Endothelial cell of umbilical vein (primary cell): ENCODE data around the gene CTAG1A. TPM values are rescaled to one million over a fixed set of nuclear protein-coding genes. Genes with fewer than 3 reads are reported as not detected.
A peak's percentile ranks its signal among the peaks of the same experiment; 100 is the strongest.

Experiments used
- BruUV-seq: library from RNA; stranded (reverse); fragments of 400-500 nt; replicated peaks from 2 replicates; lab custom pipeline; 2021; lab: Mats Ljungman, UMichigan
- CTCF ChIA-PET: fragments of 300-600, 350-600 bp; sonication (Branson Sonifier 250); formaldehyde crosslinking; loops from one replicate; lab custom pipeline; 2021; ENCODE audit warnings: antibody characterized with exemption, inconsistent platforms; lab: Charles Lee
- POLR2A ChIA-PET: fragments of 300-600, 350-600 bp; sonication (Branson Sonifier 250); formaldehyde crosslinking; loops from one replicate; lab custom pipeline; 2021; ENCODE audit warnings: antibody characterized with exemption, inconsistent platforms; lab: Charles Lee
- DNase-seq: peaks from one replicate; pipeline ENCODE4 v3.0.0-alpha.2; 2011; ENCODE audit warnings: low read depth, low spot score
- FAIRE-seq: peaks from 2 replicates; lab custom pipeline; 2011; peaks lifted over from hg19 to GRCh38; lab: Jason Lieb, UNC
- H2AFZ ChIP-seq: 2 replicates; pipeline ENCODE4 v1.6.0; 2012; ENCODE audit warnings: low read depth, low read length, control low read depth, inconsistent platforms
- H3K27ac ChIP-seq: 2 replicates; pipeline ENCODE4 v1.5.1; 2011; ENCODE audit warnings: low read depth, mild to moderate bottlenecking, control low read depth, low read length, moderate library complexity; ENCODE audit not compliant: insufficient read depth
- H3K27me3 ChIP-seq, 2 experiments: 2 replicates each; pipeline versions ENCODE4 v1.6.0 to v1.6.1; 2011; ENCODE audit warnings: low read length in 2 of 2, mixed read lengths in 1 of 2; ENCODE audit not compliant: control insufficient read depth in 2 of 2, insufficient read depth in 2 of 2
- H3K36me3 ChIP-seq, 2 experiments: 2 replicates in 1 of 2; 3 replicates in 1 of 2; pipeline ENCODE4 v1.5.1; 2011; ENCODE audit warnings: low read length in 2 of 2, mild to moderate bottlenecking in 1 of 2, moderate library complexity in 1 of 2; ENCODE audit not compliant: control insufficient read depth in 2 of 2, insufficient read depth in 2 of 2; ENCODE audit errors: extremely low read depth in 1 of 2
- H3K4me1 ChIP-seq: 3 replicates; pipeline ENCODE4 v1.5.1; 2011; ENCODE audit warnings: mild to moderate bottlenecking, low read length; ENCODE audit not compliant: control insufficient read depth, insufficient read depth; ENCODE audit errors: extremely low read depth
- H3K4me2 ChIP-seq: 2 replicates; pipeline ENCODE4 v1.6.1; 2011; ENCODE audit warnings: low read length, control low read depth, mixed read lengths; ENCODE audit not compliant: insufficient read depth
- H3K4me3 ChIP-seq, 3 experiments: fragments of 200-600 bp in 1 of 3; sonication (generic), shearing (Covaris generic) in 1 of 3; replicated peaks in 1 of 3; 2 replicates each; pipeline ENCODE4 v1.5.1; 2011 to 2016; ENCODE audit warnings: control low read depth in 3 of 3, low read length in 3 of 3, mild to moderate bottlenecking in 2 of 3, inconsistent platforms in 1 of 3, low read depth in 1 of 3, moderate library complexity in 1 of 3; ENCODE audit not compliant: insufficient read depth in 1 of 3
- H3K79me2 ChIP-seq: 2 replicates; pipeline ENCODE4 v1.6.0; 2012; ENCODE audit warnings: low read length, inconsistent platforms; ENCODE audit not compliant: control insufficient read depth, insufficient read depth
- H3K9ac ChIP-seq: replicated peaks from 2 replicates; pipeline ENCODE3; 2011; ENCODE audit warnings: low read length, control low read depth; ENCODE audit not compliant: insufficient read depth; ENCODE audit errors: extremely low read depth
- H3K9me1 ChIP-seq: replicated peaks from 3 replicates; pipeline ENCODE4 v1.6.0; 2011; ENCODE audit warnings: mild to moderate bottlenecking, low read length; ENCODE audit not compliant: control insufficient read depth, insufficient read depth; ENCODE audit errors: extremely low read depth
- H3K9me3 ChIP-seq: replicated peaks from 2 replicates; pipeline ENCODE4 v1.5.1; 2012; ENCODE audit warnings: low read length, inconsistent platforms; ENCODE audit not compliant: control insufficient read depth, insufficient read depth
- H4K20me1 ChIP-seq: replicated peaks from 2 replicates; pipeline ENCODE3; 2011; ENCODE audit warnings: mild to moderate bottlenecking, low read length; ENCODE audit not compliant: control insufficient read depth, insufficient read depth; ENCODE audit errors: extremely low read depth
- CTCF ChIP-seq, 2 donors: IDR thresholded peaks; 1 replicate in 1 of 2; 2 replicates in 1 of 2; pipeline ENCODE4 v1.5.1; 2011; ENCODE audit warnings: low read length in 2 of 2, mild to moderate bottlenecking in 2 of 2, moderate library complexity in 2 of 2, control low read depth in 1 of 2, inconsistent platforms in 1 of 2, low read depth in 1 of 2; ENCODE audit not compliant: insufficient read depth in 1 of 2; ENCODE audit errors: extremely low read depth in 1 of 2
- EZH2 ChIP-seq: IDR thresholded peaks from 2 replicates; pipeline ENCODE4 v1.6.1; 2012; ENCODE audit warnings: borderline replicate concordance, low read depth, mild to moderate bottlenecking, moderate library complexity, low read length, inconsistent platforms; ENCODE audit not compliant: severe bottlenecking
- FOS ChIP-seq: IDR thresholded peaks from 2 replicates; pipeline ENCODE4 v1.6.1; 2011; ENCODE audit warnings: mild to moderate bottlenecking, low read length, moderate library complexity, borderline replicate concordance; ENCODE audit not compliant: insufficient read depth
- GATA2 ChIP-seq: IDR thresholded peaks from 2 replicates; pipeline ENCODE4 v1.7.0; 2011; ENCODE audit warnings: low read depth, mild to moderate bottlenecking, moderate library complexity, mixed read lengths, low read length; ENCODE audit not compliant: insufficient read length, insufficient read depth
- MAX ChIP-seq: IDR thresholded peaks from 2 replicates; pipeline ENCODE4 v1.6.1; 2011; ENCODE audit not compliant: insufficient read depth, insufficient read length
- MYC ChIP-seq: IDR thresholded peaks from one replicate; pipeline ENCODE4 v1.6.1; 2011; ENCODE audit warnings: mild to moderate bottlenecking, low read depth, low read length
- POLR2AphosphoS5 ChIP-seq: IDR thresholded peaks from 2 replicates; pipeline ENCODE4 v1.6.1; 2012; ENCODE audit warnings: low read depth, mild to moderate bottlenecking, control low read depth, low read length, moderate library complexity; ENCODE audit not compliant: insufficient read depth
- dilution Hi-C: fragments of 300-500 bp; cut with MboI; formaldehyde crosslinking; loops from one replicate; pipeline ENCODE4 v1.15.0; 2019; ENCODE audit warnings: low sequenced_read_pairs; ENCODE audit not compliant: extremely low pct_ligation_motif_present
- intact Hi-C: fragments of 100-400 bp; cut with micrococcal nuclease; formaldehyde crosslinking; loops from one replicate; pipeline ENCODE4 v1.10.0; 2022
- polyA plus RNA-seq, 4 experiments: library from polyadenylated mRNA; depleted of rRNA in 3 of 4; stranded (reverse) in 3 of 4; unstranded in 1 of 4; fragments of >200 nt; gene quantifications; 2 replicates each; pipeline versions ENCODE4 v1.2.1 to v1.2.3, GENCODE V29; 2011 to 2012; ENCODE audit warnings: missing spikeins in 1 of 4
- total RNA-seq: library from RNA; stranded (reverse); gene quantifications from 2 replicates; pipeline ENCODE4 v1.2.3, GENCODE V29; 2021

CTAG1A gene
- total and polyA plus RNA-seq, 2 donors (not counting 3 experiments of a cell fraction or from before 2014, with no cell fraction given): not detected

- Histone ChIP-seq H3K27me3 (no peaks in the 10 kb centered on the region), H3K4me1 (peaks cover 11% of the 10 kb centered on the region), H2AFZ (no peak overlapping the region), H3K4me2 (peak overlapping the region; percentile 70), H3K4me3 (peak overlapping the region; percentile 66 to 92 (median 68)), H4K20me1 (no peaks in the 10 kb centered on the region), H3K36me3 (no peaks in the 10 kb centered on the region), H3K9me1 (no peaks in the 10 kb centered on the region), H3K9me3 (no peaks in the 10 kb centered on the region), H3K9ac (peak overlapping the region; percentile 93), H3K27ac (peak overlapping the region; percentile 85), H3K79me2 (peaks cover 52% of the 10 kb centered on the region)
- TF ChIP-seq CTCF (IDR thresholded peaks at IDR 0.05; ENCODE audit: extremely low read depth in 1 of 2, insufficient read depth in 1 of 2, low read depth in 1 of 2, low read length in 2 of 2) (no peak), MYC (no peak), EZH2 (no peak), POLR2AphosphoS5 (no peak), FOS (no peak), GATA2 (no peak), MAX (no peak)
- ChIA-PET CTCF (no interaction called here), POLR2A (no interaction called here)
- BruUV-seq: no TSS peak
- FAIRE-seq: no peak
- DNase-seq: no peak
- dilution Hi-C loops (no loop called here), intact Hi-C loops (no loop called here)
These were observed 37.0 kb upstream of the CTAG1A start for GRCh38 chrX:154548028-154548316.
